HG03432 (cell line): ENCODE results near the gene MAX.

Experiments
- ATAC-seq: cut with Tn5 transposase; IDR thresholded peaks from one replicate; pipeline ENCODE4 v1.9.1; 2021; ENCODE audit warnings: mild to moderate bottlenecking, moderate library complexity; ENCODE audit not compliant: unreplicated experiment

Gene MAX, protein sequence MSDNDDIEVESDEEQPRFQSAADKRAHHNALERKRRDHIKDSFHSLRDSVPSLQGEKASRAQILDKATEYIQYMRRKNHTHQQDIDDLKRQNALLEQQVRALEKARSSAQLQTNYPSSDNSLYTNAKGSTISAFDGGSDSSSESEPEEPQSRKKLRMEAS

DNA sequence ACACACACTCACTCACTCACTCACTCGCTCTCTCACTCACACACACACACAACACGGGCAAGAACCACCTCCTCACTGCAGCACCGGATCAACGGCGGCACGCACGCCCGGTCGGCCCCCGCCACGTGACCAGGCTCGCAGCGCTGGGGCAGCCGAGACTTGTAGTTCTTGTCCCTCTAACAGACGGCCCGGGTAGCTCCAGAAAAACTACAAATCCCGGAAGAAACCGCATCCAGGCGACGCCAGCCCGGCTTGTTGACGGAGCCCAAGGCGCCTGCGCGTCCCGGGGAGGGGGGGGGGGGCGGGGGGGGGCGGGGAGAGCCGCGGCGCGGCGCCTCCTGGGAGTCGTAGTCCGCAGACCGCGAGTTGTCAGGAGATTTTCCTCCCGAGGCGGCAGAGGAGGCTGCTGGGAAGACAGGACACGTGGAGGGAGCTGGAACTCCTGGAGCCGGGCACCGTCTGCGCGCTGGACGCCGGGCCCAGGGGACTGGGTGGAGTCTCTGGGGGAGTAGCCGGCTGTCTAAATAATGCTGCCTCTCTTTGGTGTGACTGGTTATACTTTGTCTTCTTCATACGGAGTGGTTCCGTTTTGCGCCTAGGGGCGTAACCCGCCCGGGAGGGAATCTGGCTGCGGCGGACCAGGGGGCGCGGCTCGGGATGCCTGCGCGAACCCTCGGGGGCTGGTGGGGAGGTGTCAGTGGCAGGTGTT lies at the start of gene MAX:
TSS of gene MAX (minus strand) at position 77 of the 709 bp plus-strand sequence. CDS start 178 bp downstream, outside the sequence.
- peak; percentile 91 for ATAC-seq

DNA sequence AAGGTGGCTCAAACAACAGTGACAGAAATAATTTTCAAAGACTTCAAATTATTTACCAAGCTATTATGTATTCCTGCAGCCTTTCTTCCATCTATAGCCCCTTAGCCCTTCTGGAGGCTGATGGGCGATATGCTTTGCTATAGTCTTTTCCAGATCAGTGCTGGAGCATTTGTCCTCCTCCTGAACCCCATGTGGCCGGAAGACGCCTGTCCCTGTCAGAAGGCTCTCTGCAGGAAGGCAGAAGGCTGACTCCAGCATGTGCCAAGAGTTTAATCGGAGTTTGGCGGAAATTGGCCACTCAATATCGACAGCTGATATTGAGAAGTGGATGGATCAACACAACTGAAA lies 49.3 kb upstream of the MAX start:
- ATAC-seq = no peak

- ATAC-seq = no peak
These were observed 48.7 kb upstream of the MAX start for GRCh38 chr14:65150898-65151608.

DNA sequence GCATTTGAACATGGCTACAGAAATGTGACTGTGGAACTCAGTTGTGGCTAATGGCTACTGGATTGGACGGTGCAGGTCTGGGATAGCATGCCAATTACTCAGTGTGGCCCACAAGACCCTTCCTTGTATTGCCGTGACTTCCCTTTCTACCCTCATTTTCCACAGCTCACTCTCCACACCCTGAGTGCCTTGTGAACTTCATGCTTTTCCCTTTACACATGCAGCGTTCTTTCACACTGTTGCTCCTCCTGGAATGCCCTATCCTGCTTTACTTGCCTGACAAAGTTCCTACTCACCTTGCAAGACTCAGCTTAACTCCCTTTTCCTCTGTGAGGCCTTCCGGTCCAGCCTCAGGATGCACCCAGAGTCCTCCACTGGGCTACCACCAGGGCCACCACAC lies 46.8 kb upstream of the MAX start:
- ATAC-seq = no peak

DNA sequence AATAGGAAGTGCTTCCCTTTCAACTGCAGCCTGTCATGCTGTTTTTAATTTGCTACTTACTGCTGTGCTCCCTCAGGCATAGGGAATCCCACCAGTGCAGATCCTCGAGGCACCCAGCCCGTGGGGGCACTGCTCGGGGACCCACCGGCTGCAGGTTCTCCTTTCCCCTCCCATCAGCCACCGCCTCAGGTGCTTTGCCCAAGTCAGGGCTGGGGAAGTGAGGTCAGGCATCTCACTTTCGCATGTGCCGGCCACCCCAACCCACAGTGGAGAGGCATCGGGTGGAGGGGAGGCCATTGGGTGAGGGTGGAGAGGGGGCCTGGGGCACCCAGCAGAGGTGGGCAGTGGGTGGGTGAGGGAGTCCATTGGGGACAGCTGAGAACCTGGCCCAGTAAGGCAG lies 41.9 kb upstream of the MAX start:
- no peak for ATAC-seq

- no peak for ATAC-seq
These were observed 40.8 kb upstream of the MAX start for GRCh38 chr14:65142914-65143625.

GRCh38 chr14:65142429-65142828 lies 40.1 kb upstream of the MAX start:
- ATAC-seq = no peak

- ATAC-seq = no peak
These were observed 39.2 kb upstream of the MAX start for GRCh38 chr14:65141523-65141922.

GRCh38 chr14:65137648-65138307 lies 35.5 kb upstream of the MAX start:
- no peak for ATAC-seq

GRCh38 chr14:65134651-65135579 lies 32.6 kb upstream of the MAX start:
- no peak for ATAC-seq

DNA sequence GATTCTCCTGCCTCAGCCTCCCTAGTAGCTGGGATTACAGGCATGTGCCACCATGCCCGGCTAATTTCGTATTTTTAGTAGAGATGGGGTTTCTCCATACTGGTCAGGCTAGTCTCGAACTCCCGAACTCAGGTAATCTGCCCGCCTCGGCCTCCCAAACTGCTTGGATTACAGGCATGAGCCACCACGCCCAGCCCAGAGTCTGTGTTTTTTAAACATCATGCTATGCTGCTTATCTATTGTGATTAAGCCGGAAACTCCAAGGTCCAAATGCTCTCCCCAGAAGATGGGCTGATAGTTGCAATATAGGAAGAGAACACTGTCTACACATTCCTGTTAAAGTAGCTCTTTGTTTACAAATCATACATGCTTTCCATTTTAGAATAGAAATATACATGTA lies 30.5 kb upstream of the MAX start:
- ATAC-seq = no peak

DNA sequence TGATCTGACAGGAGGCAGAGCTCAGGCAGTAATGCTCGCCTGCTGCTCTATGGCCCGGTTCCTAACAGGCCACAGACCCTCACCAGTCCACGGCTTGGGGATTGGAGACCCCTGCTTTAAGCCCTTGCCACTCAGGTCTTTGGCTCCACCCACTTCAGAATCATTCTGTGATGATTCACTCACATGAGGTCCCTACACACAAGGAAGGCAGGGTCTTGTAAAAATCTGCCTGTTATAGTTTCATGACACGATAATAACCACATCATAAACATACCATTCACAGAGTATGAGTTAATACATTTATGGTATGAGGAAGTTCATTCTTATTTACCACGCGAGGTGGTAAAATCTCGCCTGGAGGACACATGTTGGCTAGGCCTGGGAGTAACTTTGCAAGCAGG lies 29.0 kb upstream of the MAX start:
- ATAC-seq = no peak

GRCh38 chr14:65128096-65128495 lies 25.8 kb upstream of the MAX start:
- no peak for ATAC-seq

DNA sequence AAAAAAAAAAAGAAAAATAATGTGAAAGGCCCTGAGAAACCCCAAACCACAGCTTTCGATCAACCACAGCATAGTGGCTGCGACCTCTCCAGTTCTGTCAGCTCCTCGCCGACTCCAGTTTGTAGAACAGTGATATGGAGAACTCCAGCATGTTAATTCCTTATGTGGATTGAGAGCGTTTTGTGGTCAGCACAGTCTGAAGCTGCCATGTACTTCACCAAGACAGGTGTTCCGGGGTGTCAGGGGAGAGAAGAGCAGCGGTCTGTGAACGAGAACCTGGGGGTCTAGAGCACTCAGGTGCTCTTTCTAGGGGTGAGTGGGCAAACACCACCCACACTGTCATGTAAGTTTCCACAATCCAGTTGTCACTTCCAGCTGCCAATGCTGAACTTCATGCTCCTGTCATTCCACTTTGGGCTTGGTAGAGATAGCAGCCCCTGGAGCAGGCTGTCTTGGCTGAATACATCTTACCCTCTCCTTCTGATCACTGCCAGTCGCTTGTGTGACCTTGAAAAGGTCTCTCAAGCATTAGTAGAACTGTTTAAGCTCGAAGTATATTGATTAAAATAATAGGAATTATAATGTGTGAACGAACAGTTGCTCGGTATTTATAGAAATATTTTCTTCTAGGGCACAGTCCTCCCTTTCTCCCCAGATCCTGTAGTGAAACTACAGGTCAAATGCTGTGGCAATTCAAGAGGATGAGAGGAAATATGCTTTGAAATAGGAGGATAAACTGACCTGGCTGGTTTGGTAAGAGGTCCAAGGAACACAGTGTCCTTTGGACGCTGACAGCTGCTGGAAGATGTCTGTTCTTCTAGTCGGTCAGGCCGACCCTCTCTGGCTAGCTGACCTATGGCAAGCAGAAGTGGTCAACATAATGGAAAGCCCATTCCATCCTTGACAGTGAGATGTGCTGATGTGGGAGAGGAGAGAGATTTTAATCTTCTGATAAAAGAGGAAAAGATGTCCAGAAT lies 15.7 kb upstream of the MAX start:
- ATAC-seq = no peak

- ATAC-seq = no peak
These were observed 13.3 kb upstream of the MAX start for GRCh38 chr14:65115615-65116014.

GRCh38 chr14:65110525-65110924 lies 8.2 kb upstream of the MAX start:
- ATAC-seq = no peak

DNA sequence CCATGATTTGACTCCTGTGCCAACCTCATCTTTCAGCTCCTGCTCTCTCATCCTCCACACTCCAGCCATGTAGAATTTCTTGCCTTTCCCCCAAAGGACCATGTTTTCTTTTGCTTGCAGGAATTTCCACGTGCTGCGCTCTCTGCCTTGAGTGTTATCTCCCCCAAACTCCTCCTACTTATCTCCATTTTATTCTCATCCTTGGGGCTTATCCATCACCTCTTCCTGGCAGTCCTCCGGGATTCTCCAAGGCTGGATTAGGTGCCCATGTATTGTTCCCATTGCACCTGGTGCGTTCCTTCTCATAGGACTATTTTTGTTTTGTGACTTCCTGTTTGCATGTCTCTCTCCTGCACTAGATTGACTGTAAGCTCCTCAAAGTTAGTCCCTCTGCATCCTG lies 7.0 kb upstream of the MAX start:
- no peak for ATAC-seq

- ATAC-seq = no peak
These were observed 4.9 kb upstream of the MAX start for GRCh38 chr14:65107200-65107599.

DNA sequence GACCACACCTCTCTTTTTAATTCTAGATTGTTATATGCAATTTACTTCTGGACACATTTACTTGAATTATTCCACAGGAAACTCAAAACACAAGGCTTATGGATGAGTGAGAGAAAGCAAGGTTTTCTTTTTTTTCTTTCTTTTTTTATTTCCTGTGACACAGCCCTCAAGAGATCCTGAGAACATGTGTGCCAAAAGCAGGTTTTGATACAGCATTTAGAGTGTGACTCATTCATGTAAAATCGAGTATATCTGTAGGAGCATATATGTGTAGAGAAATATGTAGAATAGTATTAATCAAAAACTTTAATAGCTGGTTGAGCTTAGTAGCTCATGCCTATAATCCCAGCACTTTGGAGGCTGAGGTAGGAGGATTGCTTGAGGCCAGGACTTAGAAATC lies 4.4 kb upstream of the MAX start:
- no peak for ATAC-seq
